HEK293 (cell line): ENCODE results near the gene GSG1L.

Experiments used
- CTCF ChIA-PET: fragments of 350-600 bp; formaldehyde crosslinking; extraction: SDS; loops from one replicate; lab custom pipeline; 2021; ENCODE audit warnings: antibody characterized with exemption; lab: Yijun Ruan, JAX
- POLR2A ChIA-PET: fragments of 300-600 bp; formaldehyde crosslinking; extraction: SDS; loops from one replicate; lab custom pipeline; 2020; ENCODE audit warnings: antibody characterized with exemption, inconsistent platforms; lab: Yijun Ruan, JAX
- H3K27ac ChIP-seq: fragments of 200-500 bp; sonication (Bioruptor generic); 2 replicates; pipeline ENCODE4 v1.5.1; 2014; ENCODE audit warnings: low read depth, low read length, control low read depth, inconsistent platforms; ENCODE audit errors: extremely low read depth
- H3K36me3 ChIP-seq, 2 experiments: fragments of 200-500 bp in 1 of 2; sonication (Bioruptor generic) in 1 of 2; 1 replicate in 1 of 2; 2 replicates in 1 of 2; pipeline ENCODE4 v1.5.1; 2014 to 2017; ENCODE audit warnings: inconsistent platforms in 2 of 2, low read length in 2 of 2; ENCODE audit not compliant: control insufficient read depth in 2 of 2, insufficient read depth in 1 of 2
- H3K4me1 ChIP-seq: fragments of 200-500 bp; sonication (Bioruptor generic); 2 replicates; pipeline ENCODE4 v1.5.1; 2014; ENCODE audit warnings: mild to moderate bottlenecking, low read length, inconsistent platforms; ENCODE audit not compliant: control insufficient read depth, insufficient read depth
- H3K4me3 ChIP-seq: 2 replicates; pipeline ENCODE4 v1.5.1; 2011; ENCODE audit warnings: low read depth, mild to moderate bottlenecking, control low read depth, low read length, moderate library complexity
- H3K9me3 ChIP-seq: fragments of 200-500 bp; sonication (Bioruptor generic); 2 replicates; pipeline ENCODE4 v1.5.1; 2014; ENCODE audit warnings: low read depth, low read length, inconsistent platforms; ENCODE audit not compliant: control insufficient read depth, insufficient read depth
- BCL11A ChIP-seq: fragments of 450-650 bp; formaldehyde crosslinking; IDR thresholded peaks from 2 replicates; pipeline ENCODE4 v1.5.1; 2016; ENCODE audit warnings: low read depth, missing biosample characterization, missing genetic modification characterization
- EGR2 ChIP-seq: fragments of 450-650 bp; formaldehyde crosslinking; IDR thresholded peaks from 2 replicates; pipeline ENCODE4 v1.5.1; 2016; ENCODE audit warnings: low read depth, missing biosample characterization, missing genetic modification characterization
- GLIS1 ChIP-seq: fragments of 450-650 bp; formaldehyde crosslinking; IDR thresholded peaks from 2 replicates; pipeline ENCODE4 v1.5.1; 2016; ENCODE audit warnings: missing biosample characterization, missing genetic modification characterization
- KLF9 ChIP-seq: fragments of 450-650 bp; formaldehyde crosslinking; IDR thresholded peaks from 2 replicates; pipeline ENCODE4 v1.5.1; 2016; ENCODE audit warnings: missing biosample characterization, missing genetic modification characterization, low read depth
- OSR2 ChIP-seq: fragments of 450-650 bp; formaldehyde crosslinking; IDR thresholded peaks from 2 replicates; pipeline ENCODE4 v1.5.1; 2016; ENCODE audit warnings: missing biosample characterization, missing genetic modification characterization
- PRDM1 ChIP-seq: fragments of 450-650 bp; formaldehyde crosslinking; IDR thresholded peaks from 2 replicates; pipeline ENCODE4; 2016; ENCODE audit warnings: missing biosample characterization, missing genetic modification characterization
- REPIN1 ChIP-seq: fragments of 450-650 bp; formaldehyde crosslinking; IDR thresholded peaks from 2 replicates; pipeline ENCODE4 v1.5.1; 2017; ENCODE audit warnings: missing biosample characterization, missing genetic modification characterization, low read depth
- TRIM28 ChIP-seq: IDR thresholded peaks from 2 replicates; pipeline ENCODE4 v1.6.1; 2011; ENCODE audit warnings: low read length, control low read depth, borderline replicate concordance
- ZBTB17 ChIP-seq: fragments of 450-650 bp; formaldehyde crosslinking; IDR thresholded peaks from 2 replicates; pipeline ENCODE4 v1.5.1; 2016; ENCODE audit warnings: missing biosample characterization, missing genetic modification characterization
- ZBTB7A ChIP-seq: fragments of 450-650 bp; formaldehyde crosslinking; IDR thresholded peaks from 2 replicates; pipeline ENCODE4 v1.5.1; 2016; ENCODE audit warnings: low read depth, missing biosample characterization, missing genetic modification characterization
- ZBTB8A ChIP-seq: fragments of 450-650 bp; formaldehyde crosslinking; IDR thresholded peaks from 2 replicates; pipeline ENCODE4 v1.5.1; 2016; ENCODE audit warnings: missing biosample characterization, missing genetic modification characterization
- ZFHX2 ChIP-seq: fragments of 450-650 bp; formaldehyde crosslinking; conservative IDR thresholded peaks from 2 replicates; pipeline ENCODE4 v1.5.1; 2016; ENCODE audit warnings: missing biosample characterization, missing genetic modification characterization
- ZNF112 ChIP-seq: fragments of 450-650 bp; formaldehyde crosslinking; IDR thresholded peaks from 2 replicates; pipeline ENCODE4 v1.5.0; 2017; ENCODE audit warnings: missing biosample characterization, missing genetic modification characterization
- ZNF114 ChIP-seq: fragments of 450-650 bp; formaldehyde crosslinking; IDR thresholded peaks from 2 replicates; pipeline ENCODE4 v1.5.0; 2017; ENCODE audit warnings: missing biosample characterization, missing genetic modification characterization
- ZNF132 ChIP-seq: fragments of 450-650 bp; formaldehyde crosslinking; IDR thresholded peaks from 2 replicates; pipeline ENCODE4 v1.5.1; 2017; ENCODE audit warnings: missing biosample characterization, missing genetic modification characterization, borderline replicate concordance
- ZNF157 ChIP-seq: fragments of 450-650 bp; formaldehyde crosslinking; IDR thresholded peaks from 2 replicates; pipeline ENCODE4 v1.5.1; 2016; ENCODE audit warnings: missing biosample characterization, missing genetic modification characterization
- ZNF19 ChIP-seq: fragments of 450-650 bp; formaldehyde crosslinking; IDR thresholded peaks from 2 replicates; pipeline ENCODE4; 2016; ENCODE audit warnings: missing biosample characterization, missing genetic modification characterization, low read depth
- ZNF2 ChIP-seq: fragments of 450-650 bp; formaldehyde crosslinking; IDR thresholded peaks from 2 replicates; pipeline ENCODE4 v1.5.1; 2016; ENCODE audit warnings: missing biosample characterization, missing genetic modification characterization
- ZNF311 ChIP-seq: fragments of 450-650 bp; formaldehyde crosslinking; IDR thresholded peaks from 2 replicates; pipeline ENCODE4 v1.5.1; 2017; ENCODE audit warnings: missing biosample characterization, missing genetic modification characterization, borderline replicate concordance
- ZNF341 ChIP-seq: fragments of 450-650 bp; formaldehyde crosslinking; IDR thresholded peaks from 2 replicates; pipeline ENCODE4; 2016; ENCODE audit warnings: low read depth, missing biosample characterization, missing genetic modification characterization
- ZNF398 ChIP-seq: fragments of 450-650 bp; formaldehyde crosslinking; IDR thresholded peaks from 2 replicates; pipeline ENCODE4 v1.5.1; 2017; ENCODE audit warnings: missing biosample characterization, missing genetic modification characterization
- ZNF426 ChIP-seq: fragments of 450-650 bp; formaldehyde crosslinking; IDR thresholded peaks from 2 replicates; pipeline ENCODE4 v1.5.1; 2017; ENCODE audit warnings: missing biosample characterization, missing genetic modification characterization, mild to moderate bottlenecking, inconsistent platforms, moderate library complexity
- ZNF48 ChIP-seq: fragments of 450-650 bp; formaldehyde crosslinking; IDR thresholded peaks from 2 replicates; pipeline ENCODE4 v1.5.1; 2016; ENCODE audit warnings: missing biosample characterization, missing genetic modification characterization
- ZNF558 ChIP-seq: fragments of 450-650 bp; formaldehyde crosslinking; IDR thresholded peaks from 2 replicates; pipeline ENCODE4 v1.5.1; 2016; ENCODE audit warnings: missing biosample characterization, missing genetic modification characterization
- ZNF561 ChIP-seq: fragments of 450-650 bp; IDR thresholded peaks from 2 replicates; pipeline ENCODE4 v1.5.1; 2018; ENCODE audit warnings: missing biosample characterization, missing genetic modification characterization, borderline replicate concordance
- ZNF623 ChIP-seq: fragments of 450-650 bp; formaldehyde crosslinking; IDR thresholded peaks from 2 replicates; pipeline ENCODE4 v1.5.1; 2016; ENCODE audit warnings: missing biosample characterization, missing genetic modification characterization
- ZNF629 ChIP-seq: fragments of 450-650 bp; formaldehyde crosslinking; IDR thresholded peaks from 2 replicates; pipeline ENCODE4 v1.5.1; 2017; ENCODE audit warnings: missing biosample characterization, missing genetic modification characterization
- ZNF645 ChIP-seq: fragments of 450-650 bp; formaldehyde crosslinking; IDR thresholded peaks from 2 replicates; pipeline ENCODE4; 2016; ENCODE audit warnings: missing biosample characterization, missing genetic modification characterization
- ZNF654 ChIP-seq: fragments of 450-650 bp; formaldehyde crosslinking; IDR thresholded peaks from 2 replicates; pipeline ENCODE4 v1.5.1; 2016; ENCODE audit warnings: low read depth, missing biosample characterization, missing genetic modification characterization
- ZNF658 ChIP-seq: fragments of 450-650 bp; formaldehyde crosslinking; IDR thresholded peaks from 2 replicates; pipeline ENCODE4; 2016; ENCODE audit warnings: missing biosample characterization, missing genetic modification characterization
- ZNF768 ChIP-seq: fragments of 450-650 bp; formaldehyde crosslinking; IDR thresholded peaks from 2 replicates; pipeline ENCODE4 v1.5.1; 2018; ENCODE audit warnings: missing biosample characterization, mild to moderate bottlenecking, missing genetic modification characterization
- ZNF843 ChIP-seq: fragments of 450-650 bp; formaldehyde crosslinking; IDR thresholded peaks from 2 replicates; pipeline ENCODE4 v1.5.1; 2016; ENCODE audit warnings: missing biosample characterization, missing genetic modification characterization

GSG1L gene

GRCh38 chr16:27770271-27771196, 293.0 kb downstream of the GSG1L start:
- no peaks in the 10 kb centered on the region for H3K4me1 ChIP-seq
- CTCF ChIA-PET: no interaction called here
- H3K4me3 ChIP-seq: no peak overlapping the region
- TF ChIP-seq REPIN1 (no peak), OSR2 (tag by site-specific recombination) (no peak), ZNF768 (no peak), ZBTB7A (tag by site-specific recombination) (no peak), EGR2 (tag by site-specific recombination) (no peak), ZNF19 (no peak), ZNF157 (tag by site-specific recombination) (no peak), PRDM1 (tag by site-specific recombination) (no peak), ZNF629 (tag by site-specific recombination) (no peak), ZNF658 (tag by site-specific recombination) (no peak), KLF9 (tag by site-specific recombination) (no peak), ZNF561 (tag by site-specific recombination) (no peak), ZNF48 (no peak), ZNF132 (tag by site-specific recombination) (no peak), ZNF398 (tag by site-specific recombination) (no peak)
- POLR2A ChIA-PET: no interaction called here
- no peaks in the 10 kb centered on the region for H3K9me3 ChIP-seq
- H3K36me3 ChIP-seq: peaks cover 0 to 3% of the 10 kb centered on the region in 2 experiments; a peak in 2 of 3 replicates
- no peak overlapping the region for H3K27ac ChIP-seq

GRCh38 chr16:27769561-27770255, 293.8 kb downstream of the GSG1L start:
- Histone ChIP-seq H3K9me3 (no peaks in the 10 kb centered on the region), H3K4me1 (no peaks in the 10 kb centered on the region), H3K4me3 (no peak overlapping the region), H3K36me3 (peaks cover 0 to 4% of the 10 kb centered on the region in 2 experiments; a peak in 2 of 3 replicates), H3K27ac (no peak overlapping the region)
- ChIA-PET CTCF (interaction anchor here (0.7 kb wide), 1 partner anchor 10 kb away, joined by 3 read pairs; no protein-coding TSS in a partner anchor), POLR2A (no interaction called here)
- TF ChIP-seq ZNF311 (tag by site-specific recombination) (no peak), ZNF114 (tag by site-specific recombination) (no peak), ZBTB17 (tag by site-specific recombination) (no peak), BCL11A (tag by site-specific recombination) (no peak), ZNF645 (no peak), TRIM28 (no peak), ZNF2 (tag by site-specific recombination) (no peak), ZNF623 (tag by site-specific recombination) (no peak), GLIS1 (no peak), ZNF112 (tag by site-specific recombination) (no peak), ZBTB8A (tag by site-specific recombination) (no peak), ZNF843 (tag by site-specific recombination) (no peak), ZNF558 (tag by site-specific recombination) (no peak), ZFHX2 (tag by site-specific recombination) (no peak), ZNF654 (no peak), ZNF341 (tag by site-specific recombination) (no peak), ZNF426 (no peak)
